ENCODE data around the gene DMPK.

DNA sequence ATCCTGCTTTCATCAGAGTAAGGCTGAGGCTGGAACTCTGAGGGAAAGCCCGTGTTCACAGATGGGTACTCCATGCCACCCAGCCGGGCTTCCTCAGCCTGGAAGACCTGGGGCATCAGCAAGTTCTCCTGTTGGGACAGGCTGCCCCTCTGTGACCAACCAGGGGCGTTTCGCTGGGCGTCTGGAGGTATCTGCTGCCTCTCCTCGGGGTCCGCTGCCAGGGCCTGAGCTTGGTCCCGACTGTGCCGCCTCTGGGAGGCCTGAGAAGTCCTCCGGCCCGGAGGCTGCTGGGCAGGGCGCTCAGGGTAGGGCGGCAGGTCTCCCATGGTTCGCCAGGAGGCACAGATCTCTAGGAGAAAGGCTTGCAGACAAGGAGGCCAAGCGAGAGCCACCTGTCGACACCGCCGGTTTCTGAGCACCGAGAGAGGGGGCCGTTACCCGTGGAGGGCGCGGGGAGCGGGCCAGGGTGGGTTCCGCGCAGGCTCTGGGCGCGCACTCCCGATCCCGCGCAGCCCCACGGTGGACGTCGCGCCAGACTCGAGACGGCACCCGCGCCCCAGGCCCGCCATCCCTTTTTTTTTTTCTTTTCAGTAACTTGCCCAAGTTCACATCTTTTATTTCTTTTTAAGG is 32.7 kb upstream of the DMPK start, which contains the start of gene RSPH6A:
- TF ChIP-seq L3MBTL2 (conservative IDR thresholded peaks at IDR 0.05) (no peak), SP1 (IDR thresholded peaks at IDR 0.05) (no peak), NFRKB (IDR thresholded peaks at IDR 0.05) (no peak), TARDBP (IDR thresholded peaks at IDR 0.05) (no peak), FOXM1 (IDR thresholded peaks at IDR 0.05; ENCODE audit: borderline replicate concordance) (no peak), FOXA1 (IDR thresholded peaks at IDR 0.05) (no peak), ELF4 (IDR thresholded peaks at IDR 0.05) (no peak), SUZ12 (IDR thresholded peaks at IDR 0.05) (no peak), FOXK2 (IDR thresholded peaks at IDR 0.05) (no peak), LEF1 (IDR thresholded peaks at IDR 0.05; ENCODE audit: borderline replicate concordance) (no peak)

Data from HEK293T (cell line).